GM23248 (cell line): Measurements from ENCODE around the gene ZNF574. TPM values are rescaled to one million over a fixed set of nuclear protein-coding genes. Genes with fewer than 3 reads are reported as not detected.

ENCODE experiments used
- DNase-seq: peaks from one replicate; pipeline ENCODE4 v3.0.0-alpha.2; 2015
- H2AFZ ChIP-seq: fragments of 200-600 bp; sonication (generic); 2 replicates; pipeline ENCODE4 v1.6.1; 2016; ENCODE audit warnings: antibody characterized with exemption
- H3F3A ChIP-seq: fragments of 200-600 bp; sonication (generic); 2 replicates; pipeline ENCODE4 v1.6.1; 2016; ENCODE audit warnings: mild to moderate bottlenecking, antibody characterized with exemption, mixed run types; ENCODE audit not compliant: insufficient read depth
- H3K27ac ChIP-seq: fragments of 200-600 bp; sonication (generic); 2 replicates; pipeline ENCODE4 v1.5.1; 2016; ENCODE audit warnings: mild to moderate bottlenecking
- H3K27me3 ChIP-seq: fragments of 200-600 bp; sonication (generic); replicated peaks from 2 replicates; pipeline ENCODE4 v1.6.1; 2016; ENCODE audit warnings: mild to moderate bottlenecking; ENCODE audit not compliant: insufficient read depth
- H3K36me3 ChIP-seq: fragments of 200-600 bp; sonication (generic); 2 replicates; pipeline ENCODE4 v1.6.1; 2016; ENCODE audit warnings: low read depth, mild to moderate bottlenecking
- H3K4me1 ChIP-seq: fragments of 200-600 bp; sonication (generic); 2 replicates; pipeline ENCODE4 v1.6.1; 2016; ENCODE audit warnings: mild to moderate bottlenecking; ENCODE audit not compliant: insufficient read depth
- H3K4me2 ChIP-seq: fragments of 200-600 bp; sonication (generic); one replicate; pipeline ENCODE4 v1.6.1; 2016; ENCODE audit warnings: mild to moderate bottlenecking; ENCODE audit not compliant: unreplicated experiment
- H3K4me3 ChIP-seq: fragments of 200-600 bp; sonication (generic); 2 replicates; pipeline ENCODE4 v1.5.1; 2016; ENCODE audit warnings: mild to moderate bottlenecking
- H3K79me2 ChIP-seq: fragments of 200-600 bp; sonication (generic); 2 replicates; pipeline ENCODE4 v1.6.1; 2016; ENCODE audit warnings: mild to moderate bottlenecking; ENCODE audit not compliant: insufficient read depth
- H3K9ac ChIP-seq: fragments of 200-600 bp; sonication (generic); 2 replicates; pipeline ENCODE4 v1.6.1; 2016; ENCODE audit warnings: mild to moderate bottlenecking
- H3K9me2 ChIP-seq: fragments of 200-600 bp; sonication (generic); 2 replicates; pipeline ENCODE4 v1.6.1; 2016; ENCODE audit warnings: mixed run types, mild to moderate bottlenecking, moderate library complexity; ENCODE audit not compliant: insufficient read depth
- H3K9me3 ChIP-seq: fragments of 200-600 bp; sonication (generic); one replicate; pipeline ENCODE4 v1.6.1; 2017; ENCODE audit warnings: low read depth
- H4K20me1 ChIP-seq: fragments of 200-600 bp; sonication (generic); 2 replicates; pipeline ENCODE4 v1.6.0; 2016; ENCODE audit not compliant: insufficient read depth
- EZH2 ChIP-seq: fragments of 200-600 bp; sonication (generic); IDR thresholded peaks from 2 replicates; pipeline ENCODE4 v1.6.1; 2018; ENCODE audit warnings: antibody characterized with exemption, mild to moderate bottlenecking; ENCODE audit not compliant: insufficient read depth, poor library complexity, severe bottlenecking
- EZH2phosphoT487 ChIP-seq: fragments of 200-600 bp; sonication (generic); IDR thresholded peaks from 2 replicates; pipeline ENCODE4 v1.6.1; 2018; ENCODE audit warnings: antibody characterized with exemption, moderate library complexity, mild to moderate bottlenecking, low read depth; ENCODE audit not compliant: insufficient read depth
- WGBS, 2 experiments: methylation state at CpG; one replicate each; pipeline ENCODE4 v1.1.6; 2015 to 2017; ENCODE audit warnings: low lambda C conversion rate in 2 of 2, low coverage in 1 of 2; ENCODE audit errors: missing lambda C conversion rate in 2 of 2; 5-methylcytosine and 5-hydroxymethylcytosine counted together
- in situ Hi-C: fragments of 300-500 bp; cut with MboI; formaldehyde crosslinking; loops from 2 replicates; pipeline ENCODE4 v1.15.0; 2020
- polyA plus RNA-seq: library from polyadenylated mRNA; unstranded; fragments of >200 nt; fragmentation: Nextera tagmentation; extraction: Ambion mirVana; gene quantifications from 2 replicates; pipeline ENCODE4 v1.2.1, GENCODE V29; 2016
- total RNA-seq: library from RNA; depleted of rRNA; stranded (reverse); fragments of >200 nt; shearing (Covaris generic); gene quantifications from 2 replicates; pipeline ENCODE4 v1.2.3, GENCODE V29; 2014

ZNF574 gene
- total and polyA plus RNA-seq, 2 experiments from 2014 or later: 14.8 to 19.5 TPM

DNA sequence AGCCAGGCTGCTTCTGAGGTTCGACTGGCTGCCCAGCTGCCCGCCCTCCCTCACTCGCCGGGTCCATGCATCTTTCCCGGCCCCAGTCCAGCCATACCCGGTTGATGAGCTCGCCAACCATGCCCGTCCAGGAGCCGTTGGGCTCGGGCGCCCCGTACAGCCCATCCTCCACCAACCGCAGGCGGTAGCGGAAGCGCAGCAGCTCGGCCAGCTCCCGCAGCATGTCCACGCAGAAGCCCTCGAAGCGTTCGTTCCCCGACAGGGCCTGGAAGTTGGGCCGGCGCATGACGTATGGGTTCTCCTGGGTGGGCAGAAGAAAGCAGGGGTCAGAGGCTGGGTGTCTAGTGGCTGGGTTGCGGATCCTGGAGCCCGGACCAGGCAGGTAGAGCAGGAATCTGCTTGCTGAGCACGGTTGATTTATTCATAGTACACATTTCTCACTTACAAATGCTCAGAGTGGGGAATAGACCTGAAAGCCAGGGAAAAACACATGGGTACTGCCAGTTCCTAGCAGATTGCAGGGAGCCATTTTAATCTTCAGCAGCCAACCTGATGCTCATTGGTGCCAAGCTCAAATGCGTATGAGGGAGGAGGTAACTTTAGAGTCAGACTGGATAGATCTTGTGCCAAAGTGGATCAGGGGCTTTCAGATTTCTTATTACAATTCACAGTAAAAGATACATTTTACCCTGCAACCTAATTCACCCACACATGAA, 33.4 kb upstream of the ZNF574 start:
- 85 to 86% methylated on average over 29 to 30 of the region's 30 CpGs for WGBS, 2 experiments
- in situ Hi-C loops: no loop called here
- H3K79me2 ChIP-seq: no peaks in the 10 kb centered on the region
- H3K36me3 ChIP-seq: no peaks in the 10 kb centered on the region
- no peak overlapping the region for H3K4me3 ChIP-seq
- H4K20me1 ChIP-seq: no peaks in the 10 kb centered on the region
- TF ChIP-seq EZH2phosphoT487: no peak
- no peak for TF ChIP-seq EZH2
- H3K4me1 ChIP-seq: no peaks in the 10 kb centered on the region
- H3K9ac ChIP-seq: no peak overlapping the region
- peaks cover 9% of the 10 kb centered on the region; the same call in 1 of the 2 replicates for H3K27me3 ChIP-seq
- H3K9me2 ChIP-seq: no peaks in the 10 kb centered on the region
- no peak overlapping the region for H3K4me2 ChIP-seq
- no peak overlapping the region for H2AFZ ChIP-seq
- no peaks in the 10 kb centered on the region for H3F3A ChIP-seq
- no peak for DNase-seq
- no peak overlapping the region for H3K27ac ChIP-seq
- H3K9me3 ChIP-seq: no peaks in the 10 kb centered on the region

DNA sequence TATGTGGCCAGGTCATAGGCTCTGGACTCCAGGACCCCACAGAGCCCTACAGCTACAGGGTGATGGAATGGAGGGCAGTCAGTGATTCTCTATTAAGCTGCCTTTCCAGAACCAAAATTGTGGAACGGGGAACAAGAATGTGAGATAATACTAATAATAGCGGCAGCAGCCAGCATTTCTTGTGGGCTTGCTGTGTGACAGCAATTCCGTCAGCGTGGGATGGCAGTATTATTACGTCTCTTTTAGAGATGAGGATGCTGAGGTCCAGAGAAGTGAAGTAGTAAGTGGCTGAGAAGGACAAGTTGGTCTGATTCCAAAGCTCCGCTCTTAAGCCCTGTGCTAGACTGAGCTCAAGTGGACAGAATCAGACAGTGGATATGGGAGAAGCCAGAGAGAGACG, 30.4 kb upstream of the ZNF574 start:
- in situ Hi-C loops: no loop called here
- H3K27ac ChIP-seq: no peak overlapping the region

GRCh38 chr19:42048992-42049391, 27.0 kb upstream of the ZNF574 start:
- no peaks in the 10 kb centered on the region for H3K4me1 ChIP-seq
- no peaks in the 10 kb centered on the region for H3K9me3 ChIP-seq
- H3K9ac ChIP-seq: no peak overlapping the region
- no peaks in the 10 kb centered on the region for H3K9me2 ChIP-seq
- H3K4me3 ChIP-seq: no peak overlapping the region
- H3F3A ChIP-seq: no peaks in the 10 kb centered on the region
- no peak overlapping the region for H3K4me2 ChIP-seq
- no peak overlapping the region for H3K27ac ChIP-seq
- WGBS, 2 experiments: 62 to 70% methylated on average over 4 of the region's 4 CpGs
- DNase-seq: no peak
- no peaks in the 10 kb centered on the region for H3K79me2 ChIP-seq
- peaks cover 12% of the 10 kb centered on the region; the same call in 1 of the 2 replicates for H3K27me3 ChIP-seq
- in situ Hi-C loops: no loop called here
- no peaks in the 10 kb centered on the region for H4K20me1 ChIP-seq
- no peaks in the 10 kb centered on the region for H3K36me3 ChIP-seq
- TF ChIP-seq EZH2: no peak
- TF ChIP-seq EZH2phosphoT487: no peak
- H2AFZ ChIP-seq: no peak overlapping the region

More for the DNA sequence above, 30.4 kb upstream of the ZNF574 start:
- H3K79me2 ChIP-seq: no peaks in the 10 kb centered on the region
- no peaks in the 10 kb centered on the region for H3K9me2 ChIP-seq
- TF ChIP-seq EZH2 (no peak), EZH2phosphoT487 (no peak)
- no peaks in the 10 kb centered on the region for H4K20me1 ChIP-seq
- H3F3A ChIP-seq: no peaks in the 10 kb centered on the region
- H3K36me3 ChIP-seq: no peaks in the 10 kb centered on the region
- H3K4me1 ChIP-seq: no peaks in the 10 kb centered on the region
- H2AFZ ChIP-seq: no peak overlapping the region
- H3K9me3 ChIP-seq: no peaks in the 10 kb centered on the region
- peaks cover 12% of the 10 kb centered on the region; the same call in 1 of the 2 replicates for H3K27me3 ChIP-seq
- 52 to 54% methylated on average over 7 of the region's 7 CpGs for WGBS, 2 experiments
- H3K4me3 ChIP-seq: no peak overlapping the region
- no peak overlapping the region for H3K9ac ChIP-seq
- DNase-seq: no peak
- no peak overlapping the region for H3K4me2 ChIP-seq

GRCh38 chr19:42051166-42052115, 24.5 kb upstream of the ZNF574 start:
- H3K36me3 ChIP-seq: no peaks in the 10 kb centered on the region
- H3K27ac ChIP-seq: no peak overlapping the region
- H3K4me2 ChIP-seq: no peak overlapping the region
- no peaks in the 10 kb centered on the region for H4K20me1 ChIP-seq
- WGBS, 2 experiments: 80 to 82% methylated on average over 14 of the region's 14 CpGs
- TF ChIP-seq EZH2 (no peak), EZH2phosphoT487 (no peak)
- no peaks in the 10 kb centered on the region for H3K9me3 ChIP-seq
- no peaks in the 10 kb centered on the region for H3K4me1 ChIP-seq
- no peaks in the 10 kb centered on the region for H3K79me2 ChIP-seq
- no peak overlapping the region for H3K9ac ChIP-seq
- H3F3A ChIP-seq: no peaks in the 10 kb centered on the region
- H3K9me2 ChIP-seq: no peaks in the 10 kb centered on the region
- DNase-seq: peak; percentile 62
- in situ Hi-C loops: no loop called here
- H3K27me3 ChIP-seq: peaks cover 8% of the 10 kb centered on the region; the same call in 1 of the 2 replicates
- no peak overlapping the region for H3K4me3 ChIP-seq
- no peak overlapping the region for H2AFZ ChIP-seq
